Bronchus fibroblast of lung (primary cell): Measurements from ENCODE around the gene OR5B21. TPM values are rescaled to one million over a fixed set of nuclear protein-coding genes. Genes with fewer than 3 reads are reported as not detected.

ENCODE experiments used
- total RNA-seq: library from RNA; depleted of rRNA; stranded (reverse); fragments of >200 nt; gene quantifications from 2 replicates; pipeline ENCODE4 v1.2.3, GENCODE V29; 2015

Gene OR5B21
- not detected in 2 replicates for total RNA-seq

GRCh38 chr11:58508005-58508404, at the start of gene OR5B21:
OR5B21 (minus strand) TSS chr11:58508105; CDS start chr11:58508105, 0 bp downstream.

Other genes starting within 250 kb of the OR5B21 start
- not detected in 2 replicates for gene OR10W1, start 239.8 kb downstream of the OR5B21 start, total RNA-seq
- not detected in 2 replicates for gene OR5B17, start 149.0 kb downstream of the OR5B21 start, total RNA-seq
- not detected in 2 replicates for gene OR5B3, start 101.2 kb downstream of the OR5B21 start, total RNA-seq
- gene OR5B2, start 80.0 kb downstream of the OR5B21 start, total RNA-seq, result not detected in 2 replicates
- not detected in 2 replicates for gene OR5B12, start 65.9 kb downstream of the OR5B21 start, total RNA-seq
- 6.1 and 6.4 TPM in 2 replicates for gene LPXN, start 67.8 kb upstream of the OR5B21 start, total RNA-seq
- 24.2 and 30.3 TPM in 2 replicates for gene ZFP91, start 71.0 kb upstream of the OR5B21 start, total RNA-seq
- gene CNTF, start 114.6 kb upstream of the OR5B21 start, total RNA-seq, result 0.34 and 0.59 TPM in 2 replicates
- not detected in 2 replicates for gene GLYAT, start 223.8 kb upstream of the OR5B21 start, total RNA-seq